Psoas muscle (tissue), 8 donors: ENCODE measurements around the gene SMARCA4. TPM values are rescaled to one million over a fixed set of nuclear protein-coding genes. Genes with fewer than 3 reads are reported as not detected.

Experiments
- ATAC-seq, 4 donors: fragments of 200-7000 bp; cut with Tn5 transposase; one replicate each; pipeline ENCODE4 v1.9.1; 2020; ENCODE audit warnings: moderate library complexity in 3 of 4, mild to moderate bottlenecking in 2 of 4
- DNase-seq, 2 donors: peaks; one replicate each; pipeline ENCODE4 v3.0.0-alpha.2; 2020
- H3K27ac ChIP-seq: fragments of 200-600 bp; one replicate; pipeline ENCODE4 v1.8.0; 2022
- H3K27me3 ChIP-seq, 3 donors: fragments of 200-600 bp in 1 of 3; one replicate each; pipeline versions ENCODE4 v1.6.1 to v1.8.0; 2013 to 2022; ENCODE audit warnings: low read length in 2 of 3, mild to moderate bottlenecking in 2 of 3, moderate library complexity in 1 of 3; ENCODE audit not compliant: insufficient read depth in 3 of 3
- H3K36me3 ChIP-seq, 2 donors: fragments of 200-600 bp in 1 of 2; one replicate each; pipeline versions ENCODE4 v1.6.1 to v1.8.0; 2013 to 2022; ENCODE audit warnings: low read depth in 1 of 2, mild to moderate bottlenecking in 1 of 2, moderate library complexity in 1 of 2; ENCODE audit not compliant: insufficient read depth in 1 of 2
- H3K4me1 ChIP-seq: fragments of 200-600 bp; one replicate; pipeline ENCODE4 v1.8.0; 2022
- H3K4me3 ChIP-seq: fragments of 200-600 bp; one replicate; pipeline ENCODE4 v1.8.0; 2022; ENCODE audit warnings: mild to moderate bottlenecking
- H3K9me3 ChIP-seq: fragments of 200-600 bp; one replicate; pipeline ENCODE4 v1.8.0; 2022
- CTCF ChIP-seq: fragments of 200-600 bp; IDR thresholded peaks from one replicate; pipeline ENCODE4 v1.8.0; 2022; ENCODE audit warnings: antibody characterized with exemption
- WGBS, 3 donors: extraction: QIAGEN DNeasy Blood & Tissue Kit; methylation state at CpG; one replicate each; pipeline versions ENCODE4 v1.1.6 to v1.1.7; 2013; 5-methylcytosine and 5-hydroxymethylcytosine counted together
- intact Hi-C, 2 donors: fragments of 100-400 bp; cut with DNase I; formaldehyde crosslinking; loops; one replicate each; pipeline versions ENCODE4 v1.11.0 to v1.14.2; 2022
- polyA plus RNA-seq, 3 donors: library from polyadenylated mRNA; stranded (reverse); fragments of 200-250 nt; gene quantifications; one replicate each; pipeline ENCODE4 v1.2.3, GENCODE V29; 2013
- total RNA-seq, 4 donors: library from RNA; stranded (reverse); fragmentation: NEBNext Ultra II Directional in 2 of 4; extraction: Animal tissue kit (Norgen Biotek cat#: 25700) in 2 of 4; gene quantifications; one replicate each; pipeline versions ENCODE4 v1.2.1 to v1.2.4, GENCODE V29; 2021 to 2023
- donor health status: healthy with polysubstance abuse.
- donor health status: DM: no; HTN: no; CAD: no; lungs with moderate emphysema.
- donor health status: Bipolar disorder and iron deficiency.
- donor health status: healthy.
- donor health status: DM: yes; HTN: yes; CAD: no.
- donor health status: DM: no; HTN: no; CAD: no.
- donor health status: DM: no; HTN: no; CAD: no.
- donor health status: DM: yes; HTN: yes; CAD: no.

Gene SMARCA4
- total and polyA plus RNA-seq, 7 donors, result 34.8 to 124 (median 51.9) TPM

GRCh38 chr19:11007385-11007784 is 46.6 kb downstream of the SMARCA4 start:
- no peaks in the 10 kb centered on the region for H3K4me1 ChIP-seq
- intact Hi-C loops, result no loop called here
- peaks cover 11 to 93% of the 10 kb centered on the region in 2 donors for H3K36me3 ChIP-seq
- no peaks in the 10 kb centered on the region for H3K9me3 ChIP-seq
- ATAC-seq (no peak), DNase-seq (no peak)
- no peak for TF ChIP-seq CTCF
- H3K4me3 ChIP-seq, result no peak overlapping the region
- H3K27me3 ChIP-seq, result no peaks in the 10 kb centered on the region
- 93 to 96% (median 94%) methylated on average over 5 of the region's 5 CpGs for WGBS, 3 donors
- H3K27ac ChIP-seq, result no peak overlapping the region

GRCh38 chr19:11007962-11008532 is 47.2 kb downstream of the SMARCA4 start:
- Histone ChIP-seq H3K27me3 (no peaks in the 10 kb centered on the region), H3K4me3 (no peak overlapping the region), H3K27ac (no peak overlapping the region), H3K9me3 (no peaks in the 10 kb centered on the region), H3K36me3 (peaks cover 11 to 96% of the 10 kb centered on the region in 2 donors), H3K4me1 (no peaks in the 10 kb centered on the region)
- DNase-seq (no peak), ATAC-seq (no peak)
- WGBS, 3 donors, result 91 to 96% (median 95%) methylated on average over 14 of the region's 14 CpGs
- no peak for TF ChIP-seq CTCF
- intact Hi-C loops, result no loop called here

- intact Hi-C loops, result loop anchor here in 1 of 2 donors (10.0 kb wide), 1 partner anchor 65 kb away; no protein-coding TSS in a partner anchor
- peak in 1 of 4 donors; percentile 25 for ATAC-seq
- no peak for DNase-seq
- WGBS, 3 donors, result 93 to 96% (median 96%) methylated on average over 9 of the region's 9 CpGs
- H3K4me1 ChIP-seq, result no peaks in the 10 kb centered on the region
- TF ChIP-seq CTCF, result no peak
- peaks cover 13 to 96% of the 10 kb centered on the region in 2 donors for H3K36me3 ChIP-seq
- no peaks in the 10 kb centered on the region for H3K27me3 ChIP-seq
- no peaks in the 10 kb centered on the region for H3K9me3 ChIP-seq
- H3K4me3 ChIP-seq, result no peak overlapping the region
- H3K27ac ChIP-seq, result no peak overlapping the region
Measured at GRCh38 chr19:11010041-11010440, 49.2 kb downstream of the SMARCA4 start.

- TF ChIP-seq CTCF, result no peak
- WGBS, 3 donors, result 86 to 91% (median 89%) methylated on average over 12 of the region's 12 CpGs
- Histone ChIP-seq H3K27me3 (no peaks in the 10 kb centered on the region), H3K36me3 (peaks cover 10 to 98% of the 10 kb centered on the region in 2 donors), H3K4me3 (no peak overlapping the region), H3K4me1 (no peaks in the 10 kb centered on the region), H3K9me3 (no peaks in the 10 kb centered on the region), H3K27ac (no peak overlapping the region)
- no peak for ATAC-seq
- intact Hi-C loops, result loop anchor here in 1 of 2 donors (10.0 kb wide), 1 partner anchor 68 kb away; no protein-coding TSS in a partner anchor
- no peak for DNase-seq
Measured at GRCh38 chr19:11012507-11012906, 51.7 kb downstream of the SMARCA4 start.

GRCh38 chr19:11013771-11014170 is 52.9 kb downstream of the SMARCA4 start:
- Histone ChIP-seq H3K4me1 (no peaks in the 10 kb centered on the region), H3K36me3 (peaks cover 10 to 98% of the 10 kb centered on the region in 2 donors), H3K4me3 (no peak overlapping the region), H3K27ac (no peak overlapping the region), H3K9me3 (no peaks in the 10 kb centered on the region), H3K27me3 (no peaks in the 10 kb centered on the region)
- TF ChIP-seq CTCF, result no peak
- intact Hi-C loops, result loop anchor here in 1 of 2 donors (10.0 kb wide), 1 partner anchor 69 kb away; no protein-coding TSS in a partner anchor
- ATAC-seq (peak in 1 of 4 donors; percentile 10), DNase-seq (no peak)
- WGBS, 3 donors, result 89 to 94% (median 93%) methylated on average over 6 to 7 of the region's 7 CpGs
